Measurements from ENCODE around the gene SHB. TPM values are rescaled to one million over a fixed set of nuclear protein-coding genes. Genes with fewer than 3 reads are reported as not detected.

Gene SHB
- total RNA-seq, 1 donor from 2014 or later, result 1.1 TPM

DNA sequence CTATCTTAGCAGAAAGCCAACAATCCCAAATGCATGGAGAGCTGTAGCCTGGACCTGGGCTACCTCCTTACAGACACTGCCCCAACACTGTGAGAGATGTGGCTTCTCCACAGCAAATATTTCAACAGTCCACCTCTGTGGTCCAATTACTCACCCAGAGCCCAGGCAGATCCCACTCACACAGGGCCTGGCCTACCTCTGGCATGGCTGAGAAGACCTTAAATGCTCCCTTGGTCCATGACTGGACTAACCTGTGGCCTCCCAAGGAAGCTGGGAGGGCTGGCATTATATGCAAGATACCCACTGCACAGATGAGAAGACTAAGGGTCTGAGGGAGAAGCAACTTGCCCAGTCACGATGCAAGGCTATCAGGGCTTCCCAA, 142.3 kb downstream of the SHB start:
- Mint-ChIP-seq H3K36me3 (peaks cover 5% of the 10 kb centered on the region), H3K4me1 (peaks cover 43% of the 10 kb centered on the region), H3K4me3 (no peak overlapping the region), H3K9me3 (peaks cover 5% of the 10 kb centered on the region), H3K27ac (no peak overlapping the region), H3K27me3 (ENCODE audit: insufficient read depth, low read depth) (peaks cover 6% of the 10 kb centered on the region)
- no peak for DNase-seq (ENCODE audit: low spot score)
- Histone ChIP-seq H3K4me3 (no peak overlapping the region), H2AFZ (replicated peaks) (no peak overlapping the region), H3K27me3 (no peaks in the 10 kb centered on the region), H3K9me3 (ENCODE audit: low read depth) (no peaks in the 10 kb centered on the region), H3K4me1 (peaks cover 14% of the 10 kb centered on the region), H3K9ac (no peak overlapping the region), H3F3A (ENCODE audit: low read depth) (no peaks in the 10 kb centered on the region), H3K27ac (no peak overlapping the region), H3K4me2 (no peak overlapping the region), H4K20me1 (ENCODE audit: low read depth) (no peaks in the 10 kb centered on the region), H3K79me2 (ENCODE audit: low read depth) (no peaks in the 10 kb centered on the region), H3K36me3 (no peaks in the 10 kb centered on the region)
- TF ChIP-seq EZH2phosphoT487 (IDR thresholded peaks at IDR 0.05), result no peak
- TF ChIP-seq, protein P1, sequence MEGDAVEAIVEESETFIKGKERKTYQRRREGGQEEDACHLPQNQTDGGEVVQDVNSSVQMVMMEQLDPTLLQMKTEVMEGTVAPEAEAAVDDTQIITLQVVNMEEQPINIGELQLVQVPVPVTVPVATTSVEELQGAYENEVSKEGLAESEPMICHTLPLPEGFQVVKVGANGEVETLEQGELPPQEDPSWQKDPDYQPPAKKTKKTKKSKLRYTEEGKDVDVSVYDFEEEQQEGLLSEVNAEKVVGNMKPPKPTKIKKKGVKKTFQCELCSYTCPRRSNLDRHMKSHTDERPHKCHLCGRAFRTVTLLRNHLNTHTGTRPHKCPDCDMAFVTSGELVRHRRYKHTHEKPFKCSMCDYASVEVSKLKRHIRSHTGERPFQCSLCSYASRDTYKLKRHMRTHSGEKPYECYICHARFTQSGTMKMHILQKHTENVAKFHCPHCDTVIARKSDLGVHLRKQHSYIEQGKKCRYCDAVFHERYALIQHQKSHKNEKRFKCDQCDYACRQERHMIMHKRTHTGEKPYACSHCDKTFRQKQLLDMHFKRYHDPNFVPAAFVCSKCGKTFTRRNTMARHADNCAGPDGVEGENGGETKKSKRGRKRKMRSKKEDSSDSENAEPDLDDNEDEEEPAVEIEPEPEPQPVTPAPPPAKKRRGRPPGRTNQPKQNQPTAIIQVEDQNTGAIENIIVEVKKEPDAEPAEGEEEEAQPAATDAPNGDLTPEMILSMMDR (IDR thresholded peaks at IDR 0.05), result no peak
- no peak for TF ChIP-seq EZH2 (IDR thresholded peaks at IDR 0.05)

DNA sequence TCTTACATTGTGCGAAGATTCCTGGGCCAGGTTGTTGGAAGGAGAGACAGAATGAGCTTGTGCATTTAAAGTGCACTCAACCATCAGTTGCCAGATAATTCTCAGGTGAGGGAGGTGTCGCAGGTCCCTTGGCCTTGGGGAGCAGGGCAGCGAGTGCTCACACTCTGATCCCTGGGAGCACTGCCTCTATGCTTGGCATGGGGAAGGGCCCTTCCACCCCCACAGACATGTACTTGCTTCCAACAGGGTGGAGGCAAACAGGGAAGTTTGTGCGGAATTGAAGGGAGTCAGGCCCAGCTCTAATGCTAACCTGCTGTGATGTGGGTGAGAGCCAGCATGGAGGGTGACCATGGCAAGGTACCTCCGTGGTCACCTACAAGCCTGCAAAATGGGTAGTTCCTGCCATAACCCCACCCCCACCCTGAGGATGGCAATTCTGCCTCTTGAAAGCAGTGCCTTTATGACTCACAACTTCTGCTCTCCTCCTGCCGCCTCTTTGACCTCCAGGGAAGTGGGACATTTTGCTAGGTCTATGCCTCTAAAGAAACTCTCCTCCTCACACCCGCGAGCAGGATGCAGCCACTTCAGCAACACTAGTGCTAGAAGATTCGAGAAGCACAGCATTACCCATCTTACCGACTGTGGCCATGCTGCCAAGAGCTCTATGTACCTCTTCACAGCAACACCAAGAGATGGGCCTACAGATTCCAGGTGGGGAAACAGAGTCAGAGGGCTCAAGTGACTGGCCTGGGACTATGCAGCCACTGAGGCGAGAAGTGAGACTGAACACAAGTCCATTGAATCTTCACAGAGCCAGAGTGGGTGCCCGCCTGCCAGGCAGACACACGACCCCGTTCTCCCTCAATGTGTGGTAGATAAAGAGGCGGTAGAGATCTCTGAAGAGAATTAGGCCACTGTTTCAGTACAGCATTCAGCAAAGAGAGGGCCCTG, 143.0 kb downstream of the SHB start:
- Histone ChIP-seq H3K4me2 (no peak overlapping the region), H3K27ac (no peak overlapping the region), H3K9ac (no peak overlapping the region), H3K27me3 (no peaks in the 10 kb centered on the region), H2AFZ (replicated peaks) (no peak overlapping the region), H3K4me3 (no peak overlapping the region), H3K9me3 (ENCODE audit: low read depth) (no peaks in the 10 kb centered on the region), H3K36me3 (no peaks in the 10 kb centered on the region), H4K20me1 (ENCODE audit: low read depth) (no peaks in the 10 kb centered on the region), H3F3A (ENCODE audit: low read depth) (peaks cover 5% of the 10 kb centered on the region), H3K4me1 (peaks cover 21% of the 10 kb centered on the region), H3K79me2 (ENCODE audit: low read depth) (no peaks in the 10 kb centered on the region)
- no peak for DNase-seq (ENCODE audit: low spot score)
- H3K4me1 Mint-ChIP-seq, result peaks cover 50% of the 10 kb centered on the region
- H3K9me3 Mint-ChIP-seq, result peaks cover 5% of the 10 kb centered on the region
- H3K27me3 Mint-ChIP-seq (ENCODE audit: insufficient read depth, low read depth), result peaks cover 6% of the 10 kb centered on the region
- no peak overlapping the region for H3K4me3 Mint-ChIP-seq
- H3K27ac Mint-ChIP-seq, result no peak overlapping the region
- TF ChIP-seq EZH2phosphoT487 (IDR thresholded peaks at IDR 0.05) (no peak), EZH2 (IDR thresholded peaks at IDR 0.05) (no peak)
- TF ChIP-seq, protein P1 (IDR thresholded peaks at IDR 0.05), result no peak
- peaks cover 5% of the 10 kb centered on the region for H3K36me3 Mint-ChIP-seq

DNA sequence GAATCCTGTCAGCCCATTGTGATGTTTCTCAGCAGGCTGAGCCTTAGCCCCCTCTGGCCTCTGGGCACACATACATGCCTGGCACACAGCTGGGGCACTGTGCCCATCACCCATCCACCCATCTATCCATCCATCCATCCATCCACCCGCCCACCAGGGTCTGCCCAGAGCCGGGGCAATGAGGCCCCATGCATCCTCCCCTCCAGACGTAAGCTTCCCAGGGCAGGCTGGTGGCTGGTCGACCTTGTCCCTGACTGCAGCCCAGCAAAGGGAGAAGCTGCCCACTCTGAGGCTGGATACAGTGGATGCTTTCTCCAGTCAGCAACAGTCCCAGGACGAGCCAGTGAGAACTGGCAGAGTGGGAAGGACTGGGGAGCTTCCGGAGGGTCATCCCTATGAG, 144.0 kb downstream of the SHB start:
- TF ChIP-seq EZH2 (IDR thresholded peaks at IDR 0.05), result no peak
- TF ChIP-seq EZH2phosphoT487 (IDR thresholded peaks at IDR 0.05), result no peak
- TF ChIP-seq, protein P1 (IDR thresholded peaks at IDR 0.05), result no peak
- no peaks in the 10 kb centered on the region for H3K9me3 Mint-ChIP-seq

More for the DNA sequence above, 144.0 kb downstream of the SHB start:
- H3K9me3 ChIP-seq (ENCODE audit: low read depth), result no peaks in the 10 kb centered on the region
- no peaks in the 10 kb centered on the region for H3K79me2 ChIP-seq (ENCODE audit: low read depth)
- H3K4me3 ChIP-seq, result no peak overlapping the region
- no peak overlapping the region for H3K4me2 ChIP-seq
- no peak overlapping the region for H3K27ac ChIP-seq
- no peak overlapping the region for H3K9ac ChIP-seq
- no peaks in the 10 kb centered on the region for H3K27me3 ChIP-seq
- no peak for DNase-seq (ENCODE audit: low spot score)
- Mint-ChIP-seq H3K4me3 (no peak overlapping the region), H3K27ac (no peak overlapping the region), H3K36me3 (peaks cover 2% of the 10 kb centered on the region), H3K4me1 (peaks cover 58% of the 10 kb centered on the region), H3K27me3 (ENCODE audit: insufficient read depth, low read depth) (peaks cover 6% of the 10 kb centered on the region)
- no peaks in the 10 kb centered on the region for H4K20me1 ChIP-seq (ENCODE audit: low read depth)
- H3K4me1 ChIP-seq, result peaks cover 31% of the 10 kb centered on the region
- peaks cover 5% of the 10 kb centered on the region for H3F3A ChIP-seq (ENCODE audit: low read depth)
- H2AFZ ChIP-seq (replicated peaks), result no peak overlapping the region
- H3K36me3 ChIP-seq, result no peaks in the 10 kb centered on the region
